Uterus (tissue), 4 donors: ENCODE measurements around the gene KRR1. TPM values are rescaled to one million over a fixed set of nuclear protein-coding genes. Genes with fewer than 3 reads are reported as not detected.
"Not testable (repeated sequence)": the region's sequence is repeated elsewhere in the genome, so short reads cannot be mapped to it uniquely, and the experiment has no call there.

ENCODE experiments used
- DNase-seq, 2 donors: peaks; one replicate each; pipeline ENCODE4 v3.0.0-alpha.2; 2019 to 2020
- H3K27ac ChIP-seq, 2 donors: fragments of 200-600 bp; sonication (generic); 1 replicate in 1 of 2; 2 replicates in 1 of 2; pipeline ENCODE4 v1.5.1; 2016 to 2018
- H3K27me3 ChIP-seq, 2 donors: fragments of 200-600 bp; sonication (generic); one replicate each; pipeline ENCODE4 v1.5.1; 2018 to 2019; ENCODE audit warnings: control low read depth in 1 of 2
- H3K36me3 ChIP-seq, 2 donors: fragments of 200-600 bp; sonication (generic); one replicate each; pipeline ENCODE4 v1.5.1; 2019; ENCODE audit warnings: control low read depth in 1 of 2
- H3K4me1 ChIP-seq, 2 donors: fragments of 200-600 bp; sonication (generic); one replicate each; pipeline ENCODE4 v1.5.1; 2018 to 2019; ENCODE audit warnings: control low read depth in 1 of 2
- H3K4me3 ChIP-seq, 2 donors: fragments of 200-600 bp; sonication (generic); 1 replicate in 1 of 2; 2 replicates in 1 of 2; pipeline ENCODE4 v1.5.1; 2018 to 2019; ENCODE audit warnings: mild to moderate bottlenecking in 1 of 2
- H3K9me3 ChIP-seq, 2 donors: fragments of 200-600 bp; sonication (generic); one replicate each; pipeline ENCODE4 v1.5.1; 2019; ENCODE audit warnings: control low read depth in 1 of 2
- CTCF ChIP-seq, 4 experiments: fragments of 200-600 bp in 2 of 4; fragments of 450-650 bp in 2 of 4; sonication (generic) in 2 of 4; IDR thresholded peaks; one replicate each; pipeline ENCODE4 v1.5.1; 2016 to 2019; ENCODE audit warnings: antibody characterized with exemption in 4 of 4, mild to moderate bottlenecking in 2 of 4, moderate library complexity in 1 of 4
- POLR2A ChIP-seq, 2 donors: fragments of 450-650 bp; IDR thresholded peaks; one replicate each; pipeline ENCODE4 v1.6.1; 2016; ENCODE audit warnings: antibody characterized with exemption in 2 of 2, mild to moderate bottlenecking in 1 of 2, moderate library complexity in 1 of 2
- intact Hi-C: fragments of 100-400 bp; cut with DNase I; formaldehyde crosslinking; loops from one replicate; pipeline ENCODE4 v1.15.1; 2023; ENCODE audit warnings: low total_unique reads
- total RNA-seq, 4 donors: library from RNA; depleted of rRNA in 3 of 4; stranded (reverse); fragments of >200 nt in 3 of 4; gene quantifications; one replicate each; pipeline versions ENCODE4 v1.1.0 to v1.2.4, GENCODE V29; 2014 to 2023
- donor health status: DM: yes; HTN: yes; CAD: no.

The KRR1 gene
- total RNA-seq, 4 donors from 2014 or later, result 18.8 to 86.6 (median 73.9) TPM

GRCh38 chr12:75489613-75490210 is 21.7 kb downstream of the KRR1 start:
- no peak overlapping the region for H3K27ac ChIP-seq
- no peak for TF ChIP-seq CTCF (IDR thresholded peaks at IDR 0.05)
- TF ChIP-seq POLR2A (IDR thresholded peaks at IDR 0.05), result no peak

GRCh38 chr12:75489187-75489586 is 22.2 kb downstream of the KRR1 start:
- TF ChIP-seq CTCF (IDR thresholded peaks at IDR 0.05), result no peak
- TF ChIP-seq POLR2A (IDR thresholded peaks at IDR 0.05), result no peak

More at GRCh38 chr12:75489613-75490210, 21.7 kb downstream of the KRR1 start:
- Histone ChIP-seq H3K9me3 (no peaks in the 10 kb centered on the region), H3K36me3 (no peaks in the 10 kb centered on the region), H3K4me1 (no peaks in the 10 kb centered on the region), H3K27me3 (no peaks in the 10 kb centered on the region), H3K4me3 (no peak overlapping the region)
- intact Hi-C loops, result no loop called here
- DNase-seq, result no peak

GRCh38 chr12:75488553-75488952 is 22.9 kb downstream of the KRR1 start:
- Histone ChIP-seq H3K4me1 (no peaks in the 10 kb centered on the region), H3K27me3 (no peaks in the 10 kb centered on the region), H3K27ac (no peak overlapping the region), H3K36me3 (no peaks in the 10 kb centered on the region), H3K9me3 (no peaks in the 10 kb centered on the region), H3K4me3 (no peak overlapping the region)
- peak in 2 of 4 experiments; percentile 10 to 13 for TF ChIP-seq CTCF (IDR thresholded peaks at IDR 0.05)
- no peak for TF ChIP-seq POLR2A (IDR thresholded peaks at IDR 0.05)
- no peak for DNase-seq
- intact Hi-C loops, result no loop called here

More at GRCh38 chr12:75489187-75489586, 22.2 kb downstream of the KRR1 start:
- Histone ChIP-seq H3K4me3 (no peak overlapping the region), H3K4me1 (no peaks in the 10 kb centered on the region), H3K9me3 (no peaks in the 10 kb centered on the region), H3K36me3 (no peaks in the 10 kb centered on the region), H3K27ac (no peak overlapping the region), H3K27me3 (no peaks in the 10 kb centered on the region)
- intact Hi-C loops, result no loop called here
- no peak for DNase-seq

GRCh38 chr12:75487308-75487707 is 24.1 kb downstream of the KRR1 start:
- Histone ChIP-seq H3K4me1 (no peaks in the 10 kb centered on the region), H3K9me3 (no peaks in the 10 kb centered on the region), H3K27me3 (no peaks in the 10 kb centered on the region), H3K27ac (no peak overlapping the region), H3K36me3 (no peaks in the 10 kb centered on the region), H3K4me3 (no peak overlapping the region)
- intact Hi-C loops, result no loop called here
- TF ChIP-seq POLR2A (IDR thresholded peaks at IDR 0.05) (no peak), CTCF (IDR thresholded peaks at IDR 0.05) (no peak)
- no peak for DNase-seq

GRCh38 chr12:75484450-75484849 is 27.0 kb downstream of the KRR1 start:
- intact Hi-C loops, H3K4me3 ChIP-seq, H3K4me1 ChIP-seq: not testable (repeated sequence)

More at GRCh38 chr12:75484450-75484849, 27.0 kb downstream of the KRR1 start:
- not testable (repeated sequence) for H3K27me3 ChIP-seq, H3K9me3 ChIP-seq, DNase-seq, H3K36me3 ChIP-seq
- peak overlapping the region; percentile 80 to 83 for H3K27ac ChIP-seq
